Measurements from ENCODE around the gene DAAM1.

GRCh38 chr14:59338761-59339160 is 150.3 kb downstream of the DAAM1 start:
- TF ChIP-seq, protein P1, sequence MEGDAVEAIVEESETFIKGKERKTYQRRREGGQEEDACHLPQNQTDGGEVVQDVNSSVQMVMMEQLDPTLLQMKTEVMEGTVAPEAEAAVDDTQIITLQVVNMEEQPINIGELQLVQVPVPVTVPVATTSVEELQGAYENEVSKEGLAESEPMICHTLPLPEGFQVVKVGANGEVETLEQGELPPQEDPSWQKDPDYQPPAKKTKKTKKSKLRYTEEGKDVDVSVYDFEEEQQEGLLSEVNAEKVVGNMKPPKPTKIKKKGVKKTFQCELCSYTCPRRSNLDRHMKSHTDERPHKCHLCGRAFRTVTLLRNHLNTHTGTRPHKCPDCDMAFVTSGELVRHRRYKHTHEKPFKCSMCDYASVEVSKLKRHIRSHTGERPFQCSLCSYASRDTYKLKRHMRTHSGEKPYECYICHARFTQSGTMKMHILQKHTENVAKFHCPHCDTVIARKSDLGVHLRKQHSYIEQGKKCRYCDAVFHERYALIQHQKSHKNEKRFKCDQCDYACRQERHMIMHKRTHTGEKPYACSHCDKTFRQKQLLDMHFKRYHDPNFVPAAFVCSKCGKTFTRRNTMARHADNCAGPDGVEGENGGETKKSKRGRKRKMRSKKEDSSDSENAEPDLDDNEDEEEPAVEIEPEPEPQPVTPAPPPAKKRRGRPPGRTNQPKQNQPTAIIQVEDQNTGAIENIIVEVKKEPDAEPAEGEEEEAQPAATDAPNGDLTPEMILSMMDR (IDR thresholded peaks at IDR 0.05), result no peak
- TF ChIP-seq RCOR1 (IDR thresholded peaks at IDR 0.05; ENCODE audit: low read length) (no peak), POLR2AphosphoS5 (IDR thresholded peaks at IDR 0.05; ENCODE audit: low read depth, low read length) (no peak), REST (IDR thresholded peaks at IDR 0.05; ENCODE audit: low read depth, low read length) (no peak), CHD2 (IDR thresholded peaks at IDR 0.05; ENCODE audit: low read length, partially characterized antibody) (no peak), EP300 (IDR thresholded peaks at IDR 0.05; ENCODE audit: borderline replicate concordance in 1 of 2, low read depth in 1 of 2, low read length in 1 of 2) (no peak), USF1 (IDR thresholded peaks at IDR 0.05; ENCODE audit: borderline replicate concordance, low read depth) (no peak), TAF1 (IDR thresholded peaks at IDR 0.05; ENCODE audit: borderline replicate concordance, low read depth, low read length) (no peak), NFIC (IDR thresholded peaks at IDR 0.05; ENCODE audit: borderline replicate concordance) (no peak), MAX (IDR thresholded peaks at IDR 0.05; ENCODE audit: low read depth) (no peak)
- TF ChIP-seq, protein P2, sequence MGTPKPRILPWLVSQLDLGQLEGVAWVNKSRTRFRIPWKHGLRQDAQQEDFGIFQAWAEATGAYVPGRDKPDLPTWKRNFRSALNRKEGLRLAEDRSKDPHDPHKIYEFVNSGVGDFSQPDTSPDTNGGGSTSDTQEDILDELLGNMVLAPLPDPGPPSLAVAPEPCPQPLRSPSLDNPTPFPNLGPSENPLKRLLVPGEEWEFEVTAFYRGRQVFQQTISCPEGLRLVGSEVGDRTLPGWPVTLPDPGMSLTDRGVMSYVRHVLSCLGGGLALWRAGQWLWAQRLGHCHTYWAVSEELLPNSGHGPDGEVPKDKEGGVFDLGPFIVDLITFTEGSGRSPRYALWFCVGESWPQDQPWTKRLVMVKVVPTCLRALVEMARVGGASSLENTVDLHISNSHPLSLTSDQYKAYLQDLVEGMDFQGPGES (IDR thresholded peaks at IDR 0.05; ENCODE audit: low read depth, low read length), result no peak
